MV-4-11 (cell line): ENCODE results near the gene UBTD1.
"Not testable (repeated sequence)": the region's sequence is repeated elsewhere in the genome, so short reads cannot be mapped to it uniquely, and the experiment has no call there.

Source experiments
- DNase-seq: peaks from one replicate; lab custom pipeline; 2025; lab: John Stamatoyannopoulos, UW

The UBTD1 gene

GRCh38 chr10:97498841-97499560, at the start of gene UBTD1:
Gene UBTD1, plus strand, starts transcription at chr10:97498924. Its CDS starts 280 bp downstream, at chr10:97499204.
- no peak for DNase-seq

- no peak for DNase-seq
Observed at GRCh38 chr10:97450828-97451227, 47.9 kb upstream of the UBTD1 start.

- DNase-seq, result no peak
Observed at GRCh38 chr10:97451605-97452004, 47.1 kb upstream of the UBTD1 start.

- DNase-seq, result no peak
Observed at GRCh38 chr10:97452352-97452751, 46.4 kb upstream of the UBTD1 start.

GRCh38 chr10:97454330-97455036, 44.2 kb upstream of the UBTD1 start:
- no peak for DNase-seq

- no peak for DNase-seq
Observed at GRCh38 chr10:97456034-97456685, 42.6 kb upstream of the UBTD1 start.

DNA sequence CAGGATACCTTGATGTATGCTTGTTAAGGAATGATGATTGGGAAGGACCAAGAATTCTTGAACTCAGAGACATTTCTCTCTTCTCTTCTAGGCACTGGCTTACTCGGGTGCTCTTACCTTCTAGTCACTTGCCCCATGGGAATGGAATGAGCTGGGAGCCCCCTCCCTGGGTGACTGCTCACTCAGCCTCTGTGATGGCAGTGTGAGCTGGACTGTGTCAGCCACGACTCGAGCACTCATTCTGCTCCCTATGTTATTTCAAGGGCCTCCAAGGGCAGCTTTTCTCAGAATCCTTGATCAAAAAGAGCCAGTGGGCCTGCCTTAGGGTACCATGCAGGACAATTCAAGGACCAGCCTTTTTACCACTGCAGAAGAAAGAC, 42.0 kb upstream of the UBTD1 start:
- DNase-seq, result no peak

- no peak for DNase-seq
Observed at GRCh38 chr10:97459111-97459510, 39.6 kb upstream of the UBTD1 start.

DNA sequence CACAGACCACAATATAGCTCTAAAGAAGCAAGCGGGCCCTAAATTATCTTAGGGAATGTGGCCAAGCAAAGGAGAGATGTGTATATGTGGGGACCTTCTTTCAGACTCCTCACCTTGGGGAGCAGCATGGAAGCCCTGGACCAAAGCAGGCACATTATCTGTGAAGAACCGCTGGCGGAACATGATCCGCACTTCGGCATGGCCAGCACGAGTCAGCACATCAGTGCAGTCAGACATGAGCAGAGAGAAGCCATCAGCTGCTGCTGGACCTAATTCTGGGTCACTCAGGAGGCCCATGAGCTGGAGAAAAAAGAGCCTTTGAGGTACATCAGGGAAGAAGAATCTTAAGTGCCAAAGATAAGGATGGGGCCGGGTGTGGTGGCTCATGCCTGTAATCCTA, 38.8 kb upstream of the UBTD1 start:
- DNase-seq, result no peak

- DNase-seq, result no peak
Observed at GRCh38 chr10:97462309-97462708, 36.4 kb upstream of the UBTD1 start.

DNA sequence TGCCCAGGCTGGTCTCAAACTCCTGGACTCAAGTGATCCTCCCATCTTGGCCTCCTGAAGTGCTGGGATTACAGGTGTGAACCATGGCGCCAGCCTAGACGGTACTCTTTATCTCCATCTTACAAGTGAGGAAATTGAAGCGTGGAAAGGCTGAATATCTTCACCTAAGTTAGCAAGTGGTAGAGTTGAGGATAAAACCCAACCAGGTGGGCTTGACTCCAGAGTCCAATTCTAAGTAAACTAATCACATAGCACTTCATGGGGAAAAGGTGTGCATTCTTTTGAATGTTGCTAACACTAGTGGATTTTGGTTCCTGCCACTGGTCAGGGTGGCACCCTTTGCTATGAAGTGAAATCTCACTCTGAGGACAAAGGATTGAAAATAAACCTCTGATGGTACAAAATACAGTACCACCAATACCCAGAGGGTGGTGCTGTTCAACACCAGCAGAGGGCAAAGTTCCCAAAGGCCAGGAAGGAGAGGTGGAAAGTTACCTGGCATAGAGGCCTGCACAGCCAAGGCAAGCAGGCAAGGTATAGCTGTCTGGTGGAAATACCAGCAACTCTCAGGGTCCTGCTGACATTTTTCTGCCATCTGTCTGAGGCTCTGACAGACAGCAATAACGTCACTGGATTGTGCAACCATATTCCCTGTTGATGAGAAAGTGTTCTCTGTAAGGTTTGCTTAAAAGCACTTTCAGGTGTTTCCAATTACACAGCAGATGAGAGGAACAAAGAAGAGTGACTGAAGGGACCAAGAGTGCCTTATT, 35.2 kb upstream of the UBTD1 start:
- DNase-seq, result peak; percentile 25

DNA sequence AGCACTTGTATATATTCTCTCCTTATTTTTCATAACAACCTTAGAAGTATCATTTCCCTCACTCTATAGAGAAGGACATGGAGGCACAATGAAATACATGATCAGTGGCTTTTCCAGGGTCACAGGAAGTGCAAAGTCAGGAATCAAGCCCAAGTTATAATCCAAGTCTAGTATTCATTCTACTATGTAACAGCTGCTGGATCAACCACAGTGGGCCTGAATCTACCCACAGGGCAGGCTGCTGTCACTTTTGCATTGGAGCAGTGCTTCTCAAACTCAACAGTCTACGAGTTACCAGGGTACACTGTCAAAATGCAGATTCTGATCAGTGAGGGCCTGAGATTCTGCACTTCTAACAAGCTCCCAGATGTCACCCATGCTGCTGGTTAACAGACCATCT, 34.5 kb upstream of the UBTD1 start:
- no peak for DNase-seq

DNA sequence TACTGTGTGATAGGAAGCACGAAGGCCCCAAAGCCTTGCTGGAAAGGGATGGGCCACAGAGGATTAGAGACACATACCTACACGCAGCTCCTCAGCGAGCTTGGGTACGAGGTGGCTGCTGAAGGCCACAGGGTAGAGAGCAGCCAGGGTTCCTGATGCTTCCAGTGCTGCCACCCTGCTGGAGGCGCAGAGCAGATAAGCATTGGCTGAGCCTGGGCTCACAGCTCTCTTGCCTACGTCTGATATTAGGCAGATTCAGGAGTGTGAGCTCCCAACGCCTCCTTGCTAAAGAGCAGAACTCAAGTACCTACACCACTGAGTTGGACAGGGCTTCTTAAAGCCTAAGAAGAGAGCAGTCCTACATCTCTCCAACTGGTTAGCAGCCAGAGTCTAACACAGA, 32.7 kb upstream of the UBTD1 start:
- no peak for DNase-seq

- no peak for DNase-seq
Observed at GRCh38 chr10:97466755-97467154, 32.0 kb upstream of the UBTD1 start.

GRCh38 chr10:97468162-97468561, 30.6 kb upstream of the UBTD1 start:
- DNase-seq, result no peak

- not testable (repeated sequence) for DNase-seq
Observed at GRCh38 chr10:97468781-97469180, 29.9 kb upstream of the UBTD1 start.

- no peak for DNase-seq
Observed at GRCh38 chr10:97474918-97475317, 23.8 kb upstream of the UBTD1 start.

- DNase-seq, result peak; percentile 52
Observed at GRCh38 chr10:97475936-97476594, 22.7 kb upstream of the UBTD1 start.

GRCh38 chr10:97479410-97479809, 19.3 kb upstream of the UBTD1 start:
- DNase-seq, result not testable (repeated sequence)

- DNase-seq, result no peak
Observed at GRCh38 chr10:97479939-97480338, 18.8 kb upstream of the UBTD1 start.

GRCh38 chr10:97481071-97481470, 17.7 kb upstream of the UBTD1 start:
- no peak for DNase-seq

GRCh38 chr10:97482381-97482780, 16.3 kb upstream of the UBTD1 start:
- no peak for DNase-seq
